NOMO-1 treated with DMSO at 0.1 percent for 48 hours (cell line): ENCODE results near the gene SORCS2.

Source experiments
- DNase-seq: peaks from one replicate; lab custom pipeline; 2025; ENCODE audit not compliant: unreplicated experiment; lab: John Stamatoyannopoulos, UW

Gene SORCS2

GRCh38 chr4:7763788-7764187 lies 571.5 kb downstream of the SORCS2 start:
- DNase-seq = no peak

- DNase-seq = no peak
Measured at GRCh38 chr4:7764466-7764865, 572.1 kb downstream of the SORCS2 start.

- DNase-seq = no peak
Measured at GRCh38 chr4:7765666-7766065, 573.3 kb downstream of the SORCS2 start.

GRCh38 chr4:7766086-7766485 lies 573.7 kb downstream of the SORCS2 start:
- DNase-seq = no peak

- DNase-seq = no peak
Measured at GRCh38 chr4:7766661-7767345, 574.5 kb downstream of the SORCS2 start.

GRCh38 chr4:7767526-7767925 lies 575.2 kb downstream of the SORCS2 start:
- DNase-seq = no peak

GRCh38 chr4:7767966-7768365 lies 575.6 kb downstream of the SORCS2 start:
- DNase-seq = no peak

- no peak for DNase-seq
Measured at GRCh38 chr4:7768736-7769135, 576.4 kb downstream of the SORCS2 start.

GRCh38 chr4:7769396-7770223 lies 577.3 kb downstream of the SORCS2 start:
- no peak for DNase-seq

GRCh38 chr4:7770224-7771050 lies 578.1 kb downstream of the SORCS2 start:
- no peak for DNase-seq

GRCh38 chr4:7771056-7771455 lies 578.7 kb downstream of the SORCS2 start:
- DNase-seq = no peak

- no peak for DNase-seq
Measured at GRCh38 chr4:7771541-7772507, 579.5 kb downstream of the SORCS2 start.

GRCh38 chr4:7772711-7773385 lies 580.5 kb downstream of the SORCS2 start:
- DNase-seq = no peak

- DNase-seq = no peak
Measured at GRCh38 chr4:7773401-7774180, 581.3 kb downstream of the SORCS2 start.

GRCh38 chr4:7774301-7775294 lies 582.3 kb downstream of the SORCS2 start:
- DNase-seq = no peak

GRCh38 chr4:7775396-7775795 lies 583.1 kb downstream of the SORCS2 start:
- DNase-seq = no peak

- no peak for DNase-seq
Measured at GRCh38 chr4:7777017-7777710, 584.8 kb downstream of the SORCS2 start.
